ENCODE measurements around the gene FAM168A.

The FAM168A gene

DNA sequence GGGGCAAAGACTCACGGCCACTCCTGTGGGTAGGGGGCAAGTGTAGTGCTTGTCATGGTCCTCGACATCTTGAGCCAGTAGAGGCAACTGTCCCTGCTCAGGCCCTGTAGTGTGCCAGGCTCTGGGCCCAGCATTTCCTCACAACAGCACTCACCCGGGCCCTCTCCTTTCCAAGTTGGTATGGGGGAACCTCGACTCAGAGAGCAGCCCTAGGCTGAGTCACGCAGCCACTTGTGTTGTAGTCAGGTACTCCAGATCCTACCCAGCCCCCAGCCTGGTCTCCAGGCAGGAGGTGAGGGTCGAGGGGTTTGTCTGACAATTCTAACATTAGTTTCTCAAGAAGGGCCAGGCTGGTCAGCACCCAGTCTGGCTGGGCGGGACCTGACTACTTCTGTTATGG lies 217.6 kb downstream of the FAM168A start:
- TF ChIP-seq SUZ12 (IDR thresholded peaks at IDR 0.05; ENCODE audit: extremely low read depth, insufficient read depth, insufficient read length), result no peak
- TF ChIP-seq YY1 (IDR thresholded peaks at IDR 0.05; ENCODE audit: insufficient read depth, insufficient read length), result no peak
- TF ChIP-seq ZNF274 (IDR thresholded peaks at IDR 0.05; ENCODE audit: low read depth, low read length), result no peak
- H3K9ac ChIP-seq (ENCODE audit: insufficient read length, low read depth), result no peak overlapping the region
- H3K4me3 ChIP-seq (ENCODE audit: insufficient read length, low read depth), result no peak overlapping the region
- peaks cover 31% of the 10 kb centered on the region for H3K36me3 ChIP-seq (ENCODE audit: insufficient read depth, insufficient read length, low read length)
- no peaks in the 10 kb centered on the region for H3K9me3 ChIP-seq (ENCODE audit: insufficient read depth, low read length)
- peaks cover 48% of the 10 kb centered on the region for H3K4me1 ChIP-seq (ENCODE audit: insufficient read depth, insufficient read length)
- DNase-seq (ENCODE audit: low read depth, low spot score), result no peak
- no peaks in the 10 kb centered on the region for H3K27me3 ChIP-seq (ENCODE audit: insufficient read depth, insufficient read length)

DNA sequence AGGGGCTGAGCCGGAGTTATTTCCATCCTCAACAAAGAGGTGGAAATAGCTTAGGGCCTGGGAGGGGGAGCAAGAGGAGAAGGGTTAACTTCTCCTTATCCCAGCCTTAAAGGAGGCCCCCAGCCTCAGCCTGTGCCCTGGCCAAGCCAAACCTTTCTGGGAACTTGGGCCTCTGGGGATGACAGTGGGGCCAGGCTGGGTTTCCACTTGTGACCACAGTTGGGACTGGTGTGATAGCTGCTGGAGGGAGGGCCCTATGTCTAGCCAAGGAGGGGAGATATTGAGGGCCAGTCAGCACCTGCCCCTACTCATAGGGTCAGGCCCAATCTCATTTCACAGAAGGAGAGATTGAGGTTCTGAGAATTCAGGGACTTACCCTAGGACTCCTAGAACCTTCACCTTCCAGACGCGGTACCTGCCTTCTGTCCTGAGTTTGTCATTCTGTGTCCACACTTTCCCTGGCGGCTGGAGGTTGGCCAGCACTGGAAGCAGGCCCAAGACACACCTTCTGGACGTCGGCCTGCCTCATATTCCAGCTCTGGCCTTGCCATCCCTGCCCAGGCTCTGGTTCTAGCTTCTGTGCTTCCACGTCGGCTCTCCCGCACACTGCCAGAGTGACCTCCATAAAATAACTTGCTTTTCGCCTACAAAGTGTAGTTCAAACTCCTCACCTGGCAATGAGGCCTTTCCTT lies 218.6 kb downstream of the FAM168A start:
- Histone ChIP-seq H3K9me3 (ENCODE audit: insufficient read depth, low read length) (no peaks in the 10 kb centered on the region), H3K4me1 (ENCODE audit: insufficient read depth, insufficient read length) (peaks cover 42% of the 10 kb centered on the region), H3K9ac (ENCODE audit: insufficient read length, low read depth) (peak overlapping the region; percentile 50), H3K4me3 (ENCODE audit: insufficient read length, low read depth) (no peak overlapping the region), H3K36me3 (ENCODE audit: insufficient read depth, insufficient read length, low read length) (peaks cover 28% of the 10 kb centered on the region), H3K27me3 (ENCODE audit: insufficient read depth, insufficient read length) (no peaks in the 10 kb centered on the region)
- DNase-seq (ENCODE audit: low read depth, low spot score), result no peak
- TF ChIP-seq YY1 (IDR thresholded peaks at IDR 0.05; ENCODE audit: insufficient read depth, insufficient read length) (no peak), SUZ12 (IDR thresholded peaks at IDR 0.05; ENCODE audit: extremely low read depth, insufficient read depth, insufficient read length) (no peak), ZNF274 (IDR thresholded peaks at IDR 0.05; ENCODE audit: low read depth, low read length) (no peak)

DNA sequence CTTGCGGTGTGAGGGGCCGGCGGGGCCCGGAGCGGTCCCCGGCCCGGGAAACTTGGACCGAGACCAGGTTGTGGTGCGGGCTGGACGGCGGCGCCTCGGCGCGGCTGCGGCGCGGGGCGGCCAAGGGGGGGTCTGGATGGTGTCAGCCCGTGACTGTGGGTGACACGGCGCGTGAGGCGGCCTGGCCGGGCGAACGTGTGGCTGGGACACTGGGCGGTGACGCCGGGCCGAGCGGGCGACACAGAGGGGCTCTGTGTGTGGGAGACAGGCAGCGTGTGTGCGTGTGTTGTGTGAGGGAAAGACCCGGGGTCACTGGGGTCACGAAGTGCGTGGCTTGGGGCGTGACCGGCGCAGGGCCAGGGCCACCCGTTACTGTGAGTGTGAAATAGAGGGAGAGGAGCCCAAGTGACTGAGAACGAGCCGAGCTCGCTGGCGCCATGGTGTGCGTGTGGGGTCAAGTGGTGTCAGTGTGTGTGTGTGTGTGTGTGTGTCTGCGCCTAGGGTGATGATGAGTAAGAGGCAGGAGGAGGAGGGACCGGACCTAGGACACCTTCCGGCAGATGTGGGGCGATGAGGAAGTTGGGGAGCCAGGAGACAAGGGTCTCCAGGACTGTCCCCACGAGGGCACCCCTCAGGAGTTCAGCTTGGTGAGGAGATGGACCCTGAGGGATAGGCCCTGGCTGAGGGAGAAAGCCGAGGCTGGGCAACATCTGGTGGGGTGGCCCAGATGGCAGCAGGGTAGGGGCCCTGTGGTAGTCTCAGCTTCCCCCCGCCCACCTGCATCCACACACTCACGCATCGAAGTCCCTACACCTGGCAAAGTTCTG lies 220.9 kb downstream of the FAM168A start:
- DNase-seq (ENCODE audit: low read depth, low spot score), result peak; percentile 32
- TF ChIP-seq SUZ12 (IDR thresholded peaks at IDR 0.05; ENCODE audit: extremely low read depth, insufficient read depth, insufficient read length) (no peak), YY1 (IDR thresholded peaks at IDR 0.05; ENCODE audit: insufficient read depth, insufficient read length) (no peak), ZNF274 (IDR thresholded peaks at IDR 0.05; ENCODE audit: low read depth, low read length) (no peak)
- Histone ChIP-seq H3K9me3 (ENCODE audit: insufficient read depth, low read length) (no peaks in the 10 kb centered on the region), H3K36me3 (ENCODE audit: insufficient read depth, insufficient read length, low read length) (peaks cover 22% of the 10 kb centered on the region), H3K4me3 (ENCODE audit: insufficient read length, low read depth) (peak overlapping the region; percentile 94), H3K4me1 (ENCODE audit: insufficient read depth, insufficient read length) (peaks cover 23% of the 10 kb centered on the region), H3K9ac (ENCODE audit: insufficient read length, low read depth) (peak overlapping the region; percentile 91), H3K27me3 (ENCODE audit: insufficient read depth, insufficient read length) (no peaks in the 10 kb centered on the region)

DNA sequence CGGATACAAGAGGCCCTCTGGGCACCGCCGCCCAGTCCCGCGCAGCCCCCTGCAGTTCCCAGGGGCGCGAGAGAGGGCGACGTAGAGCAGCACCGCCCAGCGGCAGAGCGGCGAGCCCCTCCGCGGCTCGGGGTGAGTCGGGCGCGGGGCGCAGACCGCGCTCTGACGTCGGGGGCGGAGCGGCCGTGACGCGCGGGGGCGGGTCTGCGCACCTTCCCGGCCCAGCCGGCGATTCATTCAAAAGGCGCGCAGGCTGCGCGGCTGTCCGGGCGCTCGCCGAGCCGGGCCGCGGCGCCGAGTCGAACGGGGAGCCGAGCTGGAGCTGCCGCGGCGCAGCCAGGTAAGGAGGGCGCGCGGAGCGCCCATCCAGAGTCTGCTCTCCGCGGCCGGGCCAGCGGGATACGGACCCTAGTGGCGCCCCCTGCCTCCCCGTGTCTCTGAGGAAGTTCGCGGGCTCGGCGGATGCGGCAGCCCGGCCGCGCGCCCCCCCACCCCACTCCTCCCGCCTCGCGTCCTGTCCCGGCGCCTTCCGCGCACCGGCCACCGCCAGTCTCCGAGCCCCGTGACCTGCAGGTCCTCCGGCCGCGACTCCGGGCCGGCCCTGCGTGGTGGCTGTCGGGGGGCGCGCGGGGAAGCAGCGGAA lies 221.6 kb downstream of the FAM168A start, which contains the start of gene RELT:
TSS of gene RELT (plus strand) at position 240 of the 643 bp plus-strand sequence. CDS start 12,738 bp downstream, outside the sequence.
- Histone ChIP-seq H3K9ac (ENCODE audit: insufficient read length, low read depth) (peak within 1 kb of the TSS; percentile 91), H3K4me3 (ENCODE audit: insufficient read length, low read depth) (peak within 1 kb of the TSS; percentile 94), H3K4me1 (ENCODE audit: insufficient read depth, insufficient read length) (peaks cover 17% of the 10 kb centered on the region), H3K27me3 (ENCODE audit: insufficient read depth, insufficient read length) (no peaks in the 10 kb centered on the region), H3K36me3 (ENCODE audit: insufficient read depth, insufficient read length, low read length) (peaks cover 19% of the 10 kb centered on the region), H3K9me3 (ENCODE audit: insufficient read depth, low read length) (no peaks in the 10 kb centered on the region)
- no peak for TF ChIP-seq ZNF274 (IDR thresholded peaks at IDR 0.05; ENCODE audit: low read depth, low read length)
- TF ChIP-seq SUZ12 (IDR thresholded peaks at IDR 0.05; ENCODE audit: extremely low read depth, insufficient read depth, insufficient read length), result no peak
- TF ChIP-seq YY1 (IDR thresholded peaks at IDR 0.05; ENCODE audit: insufficient read depth, insufficient read length), result no peak
- peak; percentile 89 for DNase-seq (ENCODE audit: low read depth, low spot score)

DNA sequence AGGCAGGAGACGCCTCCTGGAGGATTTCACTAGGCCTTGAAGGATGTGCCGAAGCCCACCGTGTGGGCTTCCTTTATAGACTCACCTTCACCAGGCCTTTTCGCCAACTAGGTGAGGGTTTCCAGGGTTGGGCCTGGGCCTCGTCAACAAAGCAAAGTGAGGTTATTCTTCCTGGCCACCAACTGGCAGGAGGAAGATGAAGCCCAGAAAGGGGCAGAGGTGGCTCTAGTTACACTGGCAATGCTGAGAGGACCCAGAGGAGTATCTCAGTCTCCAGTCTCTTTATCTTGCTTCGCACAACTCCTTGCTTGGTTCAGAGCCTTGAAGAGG lies 222.1 kb downstream of the FAM168A start:
- TF ChIP-seq ZNF274 (IDR thresholded peaks at IDR 0.05; ENCODE audit: low read depth, low read length) (no peak), SUZ12 (IDR thresholded peaks at IDR 0.05; ENCODE audit: extremely low read depth, insufficient read depth, insufficient read length) (no peak), YY1 (IDR thresholded peaks at IDR 0.05; ENCODE audit: insufficient read depth, insufficient read length) (no peak)
- peaks cover 19% of the 10 kb centered on the region for H3K36me3 ChIP-seq (ENCODE audit: insufficient read depth, insufficient read length, low read length)
- H3K27me3 ChIP-seq (ENCODE audit: insufficient read depth, insufficient read length), result no peaks in the 10 kb centered on the region
- peaks cover 14% of the 10 kb centered on the region for H3K4me1 ChIP-seq (ENCODE audit: insufficient read depth, insufficient read length)
- H3K4me3 ChIP-seq (ENCODE audit: insufficient read length, low read depth), result no peak overlapping the region
- no peak overlapping the region for H3K9ac ChIP-seq (ENCODE audit: insufficient read length, low read depth)
- no peak for DNase-seq (ENCODE audit: low read depth, low spot score)
- H3K9me3 ChIP-seq (ENCODE audit: insufficient read depth, low read length), result no peaks in the 10 kb centered on the region

DNA sequence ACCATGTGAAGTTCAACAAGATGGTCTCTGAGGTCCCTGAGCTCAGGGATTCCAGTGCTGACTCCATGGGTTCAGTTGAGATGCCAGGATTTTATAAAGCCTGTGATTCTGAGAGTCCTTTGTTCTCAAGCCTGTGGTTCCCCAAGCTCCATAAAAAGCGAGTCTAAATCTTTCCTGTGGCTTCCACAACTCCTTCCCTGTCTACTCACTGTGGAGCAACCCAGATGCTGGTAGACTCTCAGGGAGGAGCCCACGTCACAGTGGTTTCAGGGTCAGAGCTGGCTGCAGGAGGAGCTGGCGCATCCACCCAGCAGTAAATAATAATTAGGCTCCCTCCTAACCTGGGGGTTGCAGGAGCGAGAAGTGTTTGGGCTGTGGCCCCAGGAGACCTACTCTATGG lies 223.8 kb downstream of the FAM168A start:
- Histone ChIP-seq H3K9ac (ENCODE audit: insufficient read length, low read depth) (no peak overlapping the region), H3K36me3 (ENCODE audit: insufficient read depth, insufficient read length, low read length) (peaks cover 9% of the 10 kb centered on the region), H3K4me1 (ENCODE audit: insufficient read depth, insufficient read length) (peaks cover 6% of the 10 kb centered on the region), H3K27me3 (ENCODE audit: insufficient read depth, insufficient read length) (no peaks in the 10 kb centered on the region), H3K9me3 (ENCODE audit: insufficient read depth, low read length) (no peaks in the 10 kb centered on the region), H3K4me3 (ENCODE audit: insufficient read length, low read depth) (no peak overlapping the region)
- TF ChIP-seq ZNF274 (IDR thresholded peaks at IDR 0.05; ENCODE audit: low read depth, low read length), result no peak
- TF ChIP-seq YY1 (IDR thresholded peaks at IDR 0.05; ENCODE audit: insufficient read depth, insufficient read length), result no peak
- TF ChIP-seq SUZ12 (IDR thresholded peaks at IDR 0.05; ENCODE audit: extremely low read depth, insufficient read depth, insufficient read length), result no peak
- no peak for DNase-seq (ENCODE audit: low read depth, low spot score)
